Gastrocnemius medialis (tissue), 4 donors: ENCODE results near the gene FAM168A. TPM values are rescaled to one million over a fixed set of nuclear protein-coding genes. Genes with fewer than 3 reads are reported as not detected.

Experiments used
- ATAC-seq, 2 donors: fragments of 150-250 bp; one replicate each; pipeline ENCODE4 v1.9.1; 2016
- DNase-seq, 2 donors: peaks; one replicate each; pipeline ENCODE4 v3.0.0-alpha.2; 2019
- H3K27ac ChIP-seq, 4 donors: fragments of 200-600 bp; sonication (generic); 1 replicate in 1 of 4; 2 replicates in 3 of 4; pipeline ENCODE4 v1.5.1; 2016 to 2018; ENCODE audit warnings: mild to moderate bottlenecking in 2 of 4, moderate library complexity in 1 of 4
- H3K27me3 ChIP-seq, 3 donors: fragments of 200-600 bp; sonication (generic) in 2 of 3; 1 replicate in 1 of 3; 2 replicates in 2 of 3; pipeline versions ENCODE4 v1.5.1 to v1.6.0; 2016 to 2019; ENCODE audit warnings: mild to moderate bottlenecking in 1 of 3, moderate library complexity in 1 of 3
- H3K36me3 ChIP-seq, 2 donors: fragments of 200-600 bp; sonication (generic) in 1 of 2; one replicate each; pipeline ENCODE4 v1.5.1; 2017 to 2018
- H3K4me1 ChIP-seq, 2 donors: fragments of 200-600 bp; sonication (generic) in 1 of 2; one replicate each; pipeline ENCODE4 v1.5.1; 2016 to 2017; ENCODE audit warnings: mild to moderate bottlenecking in 2 of 2
- H3K4me3 ChIP-seq, 4 donors: fragments of 200-600 bp; sonication (generic) in 3 of 4; 1 replicate in 1 of 4; 2 replicates in 3 of 4; pipeline ENCODE4 v1.5.1; 2016 to 2019; ENCODE audit warnings: mild to moderate bottlenecking in 2 of 4
- H3K9me3 ChIP-seq, 3 donors: fragments of 200-600 bp; sonication (generic) in 2 of 3; 1 replicate in 1 of 3; 2 replicates in 2 of 3; pipeline ENCODE4 v1.5.1; 2016 to 2019
- POLR2A ChIP-seq, 2 donors: fragments of 450-650 bp; IDR thresholded peaks; one replicate each; pipeline ENCODE4 v1.6.1; 2017; ENCODE audit warnings: antibody characterized with exemption in 2 of 2, mild to moderate bottlenecking in 2 of 2, moderate library complexity in 2 of 2
- in situ Hi-C, 4 donors: fragments of 200-750 bp; cut with MboI; loops; one replicate each; pipeline versions ENCODE4 v1.15.0 to v1.8.0; 2017; ENCODE audit warnings: low sequenced_read_pairs in 4 of 4
- intact Hi-C: fragments of 100-400 bp; cut with DNase I; formaldehyde crosslinking; loops from one replicate; pipeline ENCODE4 v1.15.1; 2023; ENCODE audit warnings: low total_unique reads
- total RNA-seq, 4 donors: library from RNA; depleted of rRNA; stranded (reverse); fragments of >200 nt; gene quantifications; one replicate each; pipeline versions ENCODE4 v1.1.0 to v1.2.3, GENCODE V29; 2016
- TF ChIP-seq, protein P1 (sequence below), 5 experiments: fragments of 450-650 bp in 3 of 5; fragments of 200-600 bp in 2 of 5; sonication (generic) in 2 of 5; IDR thresholded peaks in 4 of 5; conservative IDR thresholded peaks in 1 of 5; 1 replicate in 4 of 5; 2 replicates in 1 of 5; pipeline ENCODE4 v1.5.1; 2016 to 2019; ENCODE audit warnings: antibody characterized with exemption in 5 of 5, mild to moderate bottlenecking in 3 of 5, moderate library complexity in 3 of 5

Gene FAM168A
- total RNA-seq, 4 donors from 2014 or later: 15.9 to 29.3 (median 21.4) TPM

DNA sequence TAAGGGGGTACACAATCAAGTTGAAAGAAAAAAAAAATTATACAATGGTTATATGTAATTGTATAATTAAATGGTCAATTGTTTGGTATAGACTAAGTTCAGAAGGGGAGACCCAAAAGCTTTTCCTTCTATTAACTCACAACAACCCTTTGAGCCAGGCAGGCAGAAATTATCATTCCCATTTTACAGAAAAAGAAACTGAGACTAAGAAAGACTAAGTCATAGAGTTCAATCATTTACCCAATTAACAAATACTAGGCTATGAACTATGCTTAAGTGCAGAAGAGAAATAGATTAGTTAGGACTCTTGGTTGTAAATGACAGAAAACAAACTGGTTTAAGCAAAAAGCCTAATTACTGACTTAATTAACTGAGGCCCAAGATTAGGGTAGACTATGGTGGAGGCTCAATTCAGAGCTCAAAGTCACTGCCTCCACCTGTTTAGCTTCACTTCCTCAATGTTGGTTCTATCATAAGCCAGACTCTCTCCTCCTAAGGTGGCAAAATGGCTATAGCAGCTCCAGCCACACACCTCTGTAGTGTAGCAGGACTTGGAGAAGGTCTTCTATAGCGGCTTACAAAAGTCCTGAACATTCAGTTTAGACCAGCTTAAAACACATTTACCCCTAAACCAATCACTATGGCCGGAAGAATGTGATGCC is 34.2 kb downstream of the FAM168A start:
- no peak for ATAC-seq

DNA sequence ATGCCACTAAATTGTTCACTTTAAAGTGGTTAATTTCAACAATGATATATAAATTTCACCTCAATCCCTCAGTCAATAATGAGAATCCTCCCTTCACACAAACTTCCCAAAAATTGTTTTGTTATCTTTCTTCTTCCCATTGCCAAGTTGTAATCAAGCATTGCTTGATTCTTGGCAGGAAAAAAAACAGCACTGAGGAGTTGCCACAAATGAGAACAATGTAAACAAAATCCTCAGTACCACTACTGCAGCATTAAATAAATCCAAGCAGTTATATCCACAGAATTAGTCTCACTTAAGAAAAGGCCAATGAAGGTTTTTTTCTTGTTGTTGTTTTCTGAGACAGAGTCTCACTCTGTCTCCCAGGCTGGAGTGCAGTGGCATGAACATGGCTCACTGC is 38.2 kb downstream of the FAM168A start:
- Histone ChIP-seq H3K4me3 (no peak overlapping the region), H3K4me1 (peaks cover 0 to 10% of the 10 kb centered on the region in 2 donors), H3K9me3 (no peaks in the 10 kb centered on the region), H3K27me3 (no peaks in the 10 kb centered on the region), H3K36me3 (no peaks in the 10 kb centered on the region), H3K27ac (no peak overlapping the region)
- in situ Hi-C loops (no loop called here), intact Hi-C loops (no loop called here)
- ATAC-seq: no peak
- DNase-seq: no peak
- no peak for TF ChIP-seq POLR2A (IDR thresholded peaks at IDR 0.05)
- TF ChIP-seq, protein P1, sequence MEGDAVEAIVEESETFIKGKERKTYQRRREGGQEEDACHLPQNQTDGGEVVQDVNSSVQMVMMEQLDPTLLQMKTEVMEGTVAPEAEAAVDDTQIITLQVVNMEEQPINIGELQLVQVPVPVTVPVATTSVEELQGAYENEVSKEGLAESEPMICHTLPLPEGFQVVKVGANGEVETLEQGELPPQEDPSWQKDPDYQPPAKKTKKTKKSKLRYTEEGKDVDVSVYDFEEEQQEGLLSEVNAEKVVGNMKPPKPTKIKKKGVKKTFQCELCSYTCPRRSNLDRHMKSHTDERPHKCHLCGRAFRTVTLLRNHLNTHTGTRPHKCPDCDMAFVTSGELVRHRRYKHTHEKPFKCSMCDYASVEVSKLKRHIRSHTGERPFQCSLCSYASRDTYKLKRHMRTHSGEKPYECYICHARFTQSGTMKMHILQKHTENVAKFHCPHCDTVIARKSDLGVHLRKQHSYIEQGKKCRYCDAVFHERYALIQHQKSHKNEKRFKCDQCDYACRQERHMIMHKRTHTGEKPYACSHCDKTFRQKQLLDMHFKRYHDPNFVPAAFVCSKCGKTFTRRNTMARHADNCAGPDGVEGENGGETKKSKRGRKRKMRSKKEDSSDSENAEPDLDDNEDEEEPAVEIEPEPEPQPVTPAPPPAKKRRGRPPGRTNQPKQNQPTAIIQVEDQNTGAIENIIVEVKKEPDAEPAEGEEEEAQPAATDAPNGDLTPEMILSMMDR (IDR thresholded peaks at IDR 0.05 in 4 of 5, conservative IDR thresholded peaks at IDR 0.05 in 1 of 5): no peak

More for the DNA sequence above, 34.2 kb downstream of the FAM168A start:
- in situ Hi-C loops (no loop called here), intact Hi-C loops (no loop called here)
- no peaks in the 10 kb centered on the region for H3K27me3 ChIP-seq
- DNase-seq: no peak
- TF ChIP-seq POLR2A (IDR thresholded peaks at IDR 0.05): no peak
- TF ChIP-seq, protein P1 (IDR thresholded peaks at IDR 0.05 in 4 of 5, conservative IDR thresholded peaks at IDR 0.05 in 1 of 5): no peak
- H3K4me1 ChIP-seq: peaks cover 26 to 31% of the 10 kb centered on the region in 2 donors
- H3K27ac ChIP-seq: no peak overlapping the region
- no peaks in the 10 kb centered on the region for H3K36me3 ChIP-seq
- no peak overlapping the region for H3K4me3 ChIP-seq
- no peaks in the 10 kb centered on the region for H3K9me3 ChIP-seq

DNA sequence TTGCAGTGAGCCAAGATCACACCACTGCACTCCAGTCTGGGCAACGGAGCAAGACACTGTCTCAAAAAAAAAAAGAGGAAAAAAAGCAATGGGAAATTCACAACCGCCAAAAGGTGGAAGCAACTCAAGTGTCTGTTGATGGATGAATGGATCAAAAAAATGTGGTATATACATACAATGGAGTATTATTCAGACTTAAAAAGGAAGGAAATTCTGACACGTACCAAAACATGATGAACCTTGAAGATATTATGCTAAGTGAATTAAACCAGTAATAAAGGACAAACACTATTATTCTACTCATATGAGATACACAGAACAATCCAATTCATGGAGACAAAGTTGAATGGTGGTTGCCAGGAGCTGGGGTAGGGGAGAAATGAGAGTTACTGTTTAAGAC is 40.9 kb downstream of the FAM168A start:
- Histone ChIP-seq H3K27me3 (no peaks in the 10 kb centered on the region), H3K4me1 (peaks cover 0 to 15% of the 10 kb centered on the region in 2 donors), H3K9me3 (no peaks in the 10 kb centered on the region), H3K27ac (no peak overlapping the region), H3K4me3 (no peak overlapping the region), H3K36me3 (no peaks in the 10 kb centered on the region)
- no peak for ATAC-seq
- no peak for DNase-seq
- TF ChIP-seq, protein P1 (IDR thresholded peaks at IDR 0.05 in 4 of 5, conservative IDR thresholded peaks at IDR 0.05 in 1 of 5): no peak
- no peak for TF ChIP-seq POLR2A (IDR thresholded peaks at IDR 0.05)
- intact Hi-C loops (no loop called here), in situ Hi-C loops (no loop called here)

DNA sequence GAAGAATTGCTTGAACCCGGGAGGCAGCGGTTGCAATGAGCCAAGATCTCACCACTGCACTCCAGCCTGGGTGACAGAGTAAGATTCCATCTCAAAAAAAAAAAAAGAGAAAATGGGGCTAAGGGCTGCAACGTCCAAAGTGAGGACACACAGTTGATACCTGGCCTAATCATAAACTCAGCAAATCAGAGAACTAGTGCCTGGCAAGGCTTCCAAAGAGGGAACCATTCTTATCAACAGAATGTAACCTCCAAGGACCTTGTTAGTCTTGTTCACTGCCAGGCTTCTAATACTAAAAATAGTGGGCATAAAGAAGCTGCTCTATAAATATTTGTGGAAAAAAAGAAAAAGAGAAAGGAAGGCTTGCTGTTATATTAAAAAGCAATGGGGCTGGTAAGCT is 42.3 kb downstream of the FAM168A start:
- Histone ChIP-seq H3K4me1 (peaks cover 0 to 22% of the 10 kb centered on the region in 2 donors), H3K36me3 (no peaks in the 10 kb centered on the region), H3K4me3 (no peak overlapping the region), H3K27ac (no peak overlapping the region), H3K9me3 (no peaks in the 10 kb centered on the region), H3K27me3 (no peaks in the 10 kb centered on the region)
- ATAC-seq (no peak), DNase-seq (no peak)
- TF ChIP-seq, protein P1 (IDR thresholded peaks at IDR 0.05 in 4 of 5, conservative IDR thresholded peaks at IDR 0.05 in 1 of 5): no peak
- TF ChIP-seq POLR2A (IDR thresholded peaks at IDR 0.05): no peak
- intact Hi-C loops: no loop called here
- in situ Hi-C loops: no loop called here
